GM21360 (cell line): Measurements from ENCODE around the gene FFAR4.
"Not testable (repeated sequence)": the region's sequence is repeated elsewhere in the genome, so short reads cannot be mapped to it uniquely, and the experiment has no call there.

Experiments
- ATAC-seq: cut with Tn5 transposase; IDR thresholded peaks from one replicate; pipeline ENCODE4 v1.9.1; 2021; ENCODE audit warnings: mild to moderate bottlenecking, moderate library complexity; ENCODE audit not compliant: unreplicated experiment

Gene FFAR4

GRCh38 chr10:93566435-93567276 lies at the start of gene FFAR4:
TSS of gene FFAR4 (plus strand) at chr10:93566665. CDS start at chr10:93566721, 56 bp downstream.
- no peak for ATAC-seq

- ATAC-seq, result no peak
Measured at GRCh38 chr10:93518531-93518930, 47.9 kb upstream of the FFAR4 start.

GRCh38 chr10:93535293-93535692 lies 31.2 kb upstream of the FFAR4 start:
- no peak for ATAC-seq

GRCh38 chr10:93540871-93541270 lies 25.6 kb upstream of the FFAR4 start:
- ATAC-seq, result not testable (repeated sequence)

GRCh38 chr10:93541402-93542357 lies 24.8 kb upstream of the FFAR4 start:
- ATAC-seq, result no peak

GRCh38 chr10:93542358-93542791 lies 24.1 kb upstream of the FFAR4 start:
- no peak for ATAC-seq

- ATAC-seq, result not testable (repeated sequence)
Measured at GRCh38 chr10:93546995-93547394, 19.5 kb upstream of the FFAR4 start.

GRCh38 chr10:93547522-93547921 lies 18.9 kb upstream of the FFAR4 start:
- ATAC-seq, result no peak

GRCh38 chr10:93548376-93549071 lies 17.9 kb upstream of the FFAR4 start:
- ATAC-seq, result no peak

GRCh38 chr10:93550606-93551005 lies 15.9 kb upstream of the FFAR4 start:
- ATAC-seq, result no peak

- no peak for ATAC-seq
Measured at GRCh38 chr10:93552780-93553179, 13.7 kb upstream of the FFAR4 start.

- no peak for ATAC-seq
Measured at GRCh38 chr10:93553482-93554315, 12.8 kb upstream of the FFAR4 start.

- ATAC-seq, result no peak
Measured at GRCh38 chr10:93554316-93554663, 12.2 kb upstream of the FFAR4 start.

- no peak for ATAC-seq
Measured at GRCh38 chr10:93554760-93555432, 11.6 kb upstream of the FFAR4 start.

GRCh38 chr10:93559490-93559889 lies 7.0 kb upstream of the FFAR4 start:
- no peak for ATAC-seq

- no peak for ATAC-seq
Measured at GRCh38 chr10:93560541-93560940, 5.9 kb upstream of the FFAR4 start.

- no peak for ATAC-seq
Measured at GRCh38 chr10:93565446-93565845, 1.0 kb upstream of the FFAR4 start.

- ATAC-seq, result no peak
Measured at GRCh38 chr10:93567277-93568104, 1.0 kb downstream of the FFAR4 start.

- ATAC-seq, result no peak
Measured at GRCh38 chr10:93568105-93568390, 1.6 kb downstream of the FFAR4 start.
